Measurements from ENCODE around the gene SBF2. TPM values are rescaled to one million over a fixed set of nuclear protein-coding genes. Genes with fewer than 3 reads are reported as not detected.
A peak's percentile ranks its signal among the peaks of the same experiment; 100 is the strongest.

Gene SBF2
- total RNA-seq, 1 experiment from 2014 or later: 31.3 TPM

GRCh38 chr11:10329356-10329755 is 35.3 kb upstream of the SBF2 start:
- TF ChIP-seq CTCF (conservative IDR thresholded peaks at IDR 0.05; ENCODE audit: low read depth, low read length) (no peak), EZH2phosphoT487 (IDR thresholded peaks at IDR 0.05; ENCODE audit: borderline replicate concordance, low read length) (no peak), EZH2 (IDR thresholded peaks at IDR 0.05; ENCODE audit: low read length, unreplicated experiment) (no peak)
- no peak for DNase-seq
- Histone ChIP-seq H4K20me1 (ENCODE audit: low read length) (no peaks in the 10 kb centered on the region), H3F3A (ENCODE audit: low read length, unreplicated experiment) (peaks cover 3% of the 10 kb centered on the region), H3K27me3 (ENCODE audit: low read length) (no peaks in the 10 kb centered on the region), H3K9ac (ENCODE audit: low read length) (peak overlapping the region; percentile 42; the same call in 1 of the 2 replicates), H3K27ac (ENCODE audit: low read length) (peak overlapping the region; percentile 84), H3K79me2 (ENCODE audit: low read length) (no peaks in the 10 kb centered on the region), H3K4me3 (ENCODE audit: low read length) (no peak overlapping the region), H3K36me3 (ENCODE audit: low read depth, low read length) (no peaks in the 10 kb centered on the region), H3K4me2 (ENCODE audit: low read length) (0 out of 2 replicates have a peak overlapping the region, but pooled peaks have one; percentile 40), H3K4me1 (ENCODE audit: insufficient read depth, low read length) (peaks cover 49% of the 10 kb centered on the region), H3K9me2 (replicated peaks; ENCODE audit: low read length) (no peaks in the 10 kb centered on the region), H2AFZ (ENCODE audit: low read length) (no peak overlapping the region), H3K9me3 (ENCODE audit: low read length) (no peaks in the 10 kb centered on the region)
- ChIA-PET CTCF (interaction anchor here (0.6 kb wide), 1 partner anchor 716 kb away, joined by 3 read pairs; no protein-coding TSS in a partner anchor), POLR2A (ENCODE audit: unreplicated experiment) (interaction anchor here (0.6 to 0.7 kb wide), 2 partner anchors 125 to 127 kb away, joined by 4 to 7 read pairs; no protein-coding TSS in a partner anchor)
- no TSS peak for BruUV-seq (replicated peaks)
- ATAC-seq: no peak
- intact Hi-C loops (cut with micrococcal nuclease): no loop called here

GRCh38 chr11:10328314-10329098 is 34.5 kb upstream of the SBF2 start:
- H2AFZ ChIP-seq (ENCODE audit: low read length): no peak overlapping the region
- no peak overlapping the region for H3K4me3 ChIP-seq (ENCODE audit: low read length)
- TF ChIP-seq CTCF (conservative IDR thresholded peaks at IDR 0.05; ENCODE audit: low read depth, low read length): no peak
- no peak for TF ChIP-seq EZH2phosphoT487 (IDR thresholded peaks at IDR 0.05; ENCODE audit: borderline replicate concordance, low read length)
- TF ChIP-seq EZH2 (IDR thresholded peaks at IDR 0.05; ENCODE audit: low read length, unreplicated experiment): no peak
- intact Hi-C loops (cut with micrococcal nuclease): no loop called here
- CTCF ChIA-PET: interaction anchor here (0.5 to 1.5 kb wide), 3 partner anchors 19 to 125 kb away, joined by 3 to 4 read pairs (median 3); no protein-coding TSS in a partner anchor
- H3K27ac ChIP-seq (ENCODE audit: low read length): peak overlapping the region; percentile 56
- no peaks in the 10 kb centered on the region for H3K9me3 ChIP-seq (ENCODE audit: low read length)
- no peaks in the 10 kb centered on the region for H3K36me3 ChIP-seq (ENCODE audit: low read depth, low read length)
- H3K4me2 ChIP-seq (ENCODE audit: low read length): peak overlapping the region; percentile 40; the same call in 1 of the 2 replicates
- DNase-seq (peak; percentile 37), ATAC-seq (peak; percentile 27)
- H4K20me1 ChIP-seq (ENCODE audit: low read length): no peaks in the 10 kb centered on the region
- peaks cover 3% of the 10 kb centered on the region for H3F3A ChIP-seq (ENCODE audit: low read length, unreplicated experiment)
- no peaks in the 10 kb centered on the region for H3K27me3 ChIP-seq (ENCODE audit: low read length)
- H3K4me1 ChIP-seq (ENCODE audit: insufficient read depth, low read length): peaks cover 56% of the 10 kb centered on the region
- no peaks in the 10 kb centered on the region for H3K79me2 ChIP-seq (ENCODE audit: low read length)
- H3K9me2 ChIP-seq (replicated peaks; ENCODE audit: low read length): no peaks in the 10 kb centered on the region
- peak overlapping the region; percentile 2; the same call in 1 of the 2 replicates for H3K9ac ChIP-seq (ENCODE audit: low read length)
- POLR2A ChIA-PET (ENCODE audit: unreplicated experiment): no interaction called here
- no TSS peak for BruUV-seq (replicated peaks)

- no peaks in the 10 kb centered on the region for H3K27me3 ChIP-seq (ENCODE audit: low read length)
- ATAC-seq: no peak
- H4K20me1 ChIP-seq (ENCODE audit: low read length): no peaks in the 10 kb centered on the region
- H2AFZ ChIP-seq (ENCODE audit: low read length): no peak overlapping the region
- TF ChIP-seq CTCF (conservative IDR thresholded peaks at IDR 0.05; ENCODE audit: low read depth, low read length): no peak
- no peak for TF ChIP-seq EZH2phosphoT487 (IDR thresholded peaks at IDR 0.05; ENCODE audit: borderline replicate concordance, low read length)
- no peak for TF ChIP-seq EZH2 (IDR thresholded peaks at IDR 0.05; ENCODE audit: low read length, unreplicated experiment)
- H3K9me3 ChIP-seq (ENCODE audit: low read length): no peaks in the 10 kb centered on the region
- intact Hi-C loops (cut with micrococcal nuclease): no loop called here
- no peaks in the 10 kb centered on the region for H3K36me3 ChIP-seq (ENCODE audit: low read depth, low read length)
- peaks cover 67% of the 10 kb centered on the region for H3K4me1 ChIP-seq (ENCODE audit: insufficient read depth, low read length)
- H3F3A ChIP-seq (ENCODE audit: low read length, unreplicated experiment): peaks cover 3% of the 10 kb centered on the region
- H3K27ac ChIP-seq (ENCODE audit: low read length): 0 out of 2 replicates have a peak overlapping the region, but pooled peaks have one; percentile 22
- no peak overlapping the region for H3K4me2 ChIP-seq (ENCODE audit: low read length)
- H3K9me2 ChIP-seq (replicated peaks; ENCODE audit: low read length): no peaks in the 10 kb centered on the region
- DNase-seq: peak; percentile 38
- CTCF ChIA-PET: interaction anchor here (1.5 kb wide), 1 partner anchor 18 kb away, joined by 3 read pairs; no protein-coding TSS in a partner anchor
- no peak overlapping the region for H3K4me3 ChIP-seq (ENCODE audit: low read length)
- no peaks in the 10 kb centered on the region for H3K79me2 ChIP-seq (ENCODE audit: low read length)
- BruUV-seq (replicated peaks): no TSS peak
- H3K9ac ChIP-seq (ENCODE audit: low read length): no peak overlapping the region
- POLR2A ChIA-PET (ENCODE audit: unreplicated experiment): no interaction called here
Measured at GRCh38 chr11:10327254-10327653, 33.2 kb upstream of the SBF2 start.
